GM21367 (cell line): ENCODE measurements around the gene CYP11A1.

Source experiments
- ATAC-seq: cut with Tn5 transposase; IDR thresholded peaks from one replicate; pipeline ENCODE4 v1.9.1; 2021; ENCODE audit not compliant: unreplicated experiment

Gene CYP11A1

DNA sequence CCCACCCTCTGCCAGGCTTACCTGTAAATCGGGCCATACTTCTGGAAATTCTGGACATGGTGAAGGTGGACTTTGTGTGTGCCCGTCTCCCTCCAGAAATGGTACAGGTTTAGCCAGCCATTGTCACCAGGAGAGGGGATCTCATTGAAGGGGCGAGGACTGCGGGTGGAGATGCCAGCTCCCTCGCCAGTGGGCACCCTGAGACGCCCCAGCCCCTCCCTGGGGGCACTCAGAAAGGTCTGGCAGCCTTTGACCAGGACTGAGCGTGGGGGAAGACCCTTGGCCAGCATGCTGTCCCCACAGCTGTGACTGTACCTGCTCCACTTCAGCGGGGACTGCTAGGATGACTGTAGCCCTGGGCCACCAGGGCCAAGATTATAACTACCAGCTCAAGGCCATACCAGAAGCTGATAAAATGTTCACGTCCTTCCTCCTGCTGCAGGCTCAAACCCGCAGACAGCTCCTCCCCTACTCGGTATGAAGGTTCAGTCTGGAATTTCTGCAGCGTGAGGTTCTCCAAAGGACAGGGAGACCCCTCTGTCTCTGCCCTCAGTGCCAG, at the start of gene CYP11A1:
TSS of gene CYP11A1 (minus strand) at position 351 of the 559 bp plus-strand sequence. CDS start at position 290, 61 bp downstream.
- no peak for ATAC-seq

- ATAC-seq, result no peak
Observed at GRCh38 chr15:74417225-74417624, 49.8 kb upstream of the CYP11A1 start.

DNA sequence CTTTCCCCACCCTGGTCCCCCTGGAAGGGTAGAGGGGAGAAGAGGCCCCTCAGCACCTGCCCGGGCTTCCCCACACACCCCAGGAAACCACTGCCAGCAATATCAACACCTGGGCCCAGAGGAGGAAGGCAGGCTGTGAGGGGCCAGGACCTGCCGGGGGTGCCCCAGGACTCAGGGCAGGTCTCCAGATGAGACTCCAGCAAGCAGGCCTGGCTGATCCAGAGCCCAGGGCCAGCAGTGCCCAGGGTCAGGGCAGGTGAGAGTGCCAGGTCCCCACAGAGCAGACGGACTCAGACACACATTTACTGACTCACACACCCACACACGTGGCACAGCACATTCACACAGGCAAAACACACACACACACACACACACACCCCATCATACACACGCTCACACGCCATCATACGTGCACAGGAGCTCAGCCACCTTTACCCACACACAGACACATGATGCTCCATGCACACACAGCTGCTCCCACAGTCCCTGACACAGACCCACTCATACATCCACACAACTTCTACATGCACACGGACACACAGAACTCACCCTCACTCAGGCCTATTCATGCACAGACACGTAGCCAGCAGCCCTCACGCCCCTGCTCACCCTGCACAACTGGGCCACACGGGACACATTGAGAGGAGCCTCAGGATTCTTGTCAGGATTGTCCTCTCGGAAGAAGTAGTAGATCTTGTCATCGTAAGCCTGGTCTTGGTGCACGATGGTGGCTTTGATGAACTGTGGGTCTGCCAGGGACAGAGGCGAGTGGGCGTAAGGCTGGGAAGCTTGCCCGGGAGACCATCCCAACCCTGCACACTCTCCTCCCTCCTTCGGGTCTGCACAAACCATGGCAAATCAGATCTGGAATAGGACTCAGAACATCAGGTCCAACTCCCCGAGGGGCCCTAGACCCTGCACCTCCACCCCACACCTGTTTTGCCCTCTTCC, 48.8 kb upstream of the CYP11A1 start:
- no peak for ATAC-seq

DNA sequence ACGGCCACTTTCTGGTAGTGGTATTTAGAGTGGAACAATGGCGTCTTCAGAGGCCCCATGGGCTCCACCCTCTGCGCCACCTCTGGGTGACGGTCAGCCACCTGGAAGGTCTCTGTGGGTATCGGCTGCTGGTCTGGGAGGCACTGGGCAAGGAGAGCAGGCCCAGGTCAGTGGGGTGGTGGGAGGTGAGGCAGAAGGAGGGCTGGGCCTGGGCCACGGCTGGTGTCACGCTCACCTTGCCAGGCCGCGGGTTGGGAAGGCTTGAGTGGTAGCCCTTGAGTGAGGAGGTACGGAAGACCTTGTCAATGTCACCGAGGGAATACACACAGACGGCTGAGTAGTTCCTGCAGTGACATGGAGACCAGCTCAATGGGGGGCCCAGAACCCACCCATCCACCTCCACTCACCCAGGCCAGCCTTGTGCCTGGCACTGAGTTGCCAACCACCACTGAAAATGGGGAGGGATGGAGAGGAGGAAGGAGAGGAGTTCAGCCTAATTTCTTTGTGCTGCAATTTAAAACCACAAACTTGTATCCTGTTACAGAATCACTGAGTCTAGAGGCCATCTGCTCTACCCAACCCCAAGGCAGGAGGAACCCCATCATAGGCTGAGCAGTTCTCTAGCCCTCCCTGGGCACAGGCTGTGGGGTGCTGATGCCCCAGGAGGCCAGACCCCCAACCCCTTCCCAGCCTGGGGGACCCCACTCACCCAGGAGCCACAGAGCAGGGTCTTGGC, 47.3 kb upstream of the CYP11A1 start:
- no peak for ATAC-seq

GRCh38 chr15:74414081-74414580, 46.7 kb upstream of the CYP11A1 start:
- ATAC-seq, result no peak

GRCh38 chr15:74413350-74414080, 46.1 kb upstream of the CYP11A1 start:
- ATAC-seq, result no peak

DNA sequence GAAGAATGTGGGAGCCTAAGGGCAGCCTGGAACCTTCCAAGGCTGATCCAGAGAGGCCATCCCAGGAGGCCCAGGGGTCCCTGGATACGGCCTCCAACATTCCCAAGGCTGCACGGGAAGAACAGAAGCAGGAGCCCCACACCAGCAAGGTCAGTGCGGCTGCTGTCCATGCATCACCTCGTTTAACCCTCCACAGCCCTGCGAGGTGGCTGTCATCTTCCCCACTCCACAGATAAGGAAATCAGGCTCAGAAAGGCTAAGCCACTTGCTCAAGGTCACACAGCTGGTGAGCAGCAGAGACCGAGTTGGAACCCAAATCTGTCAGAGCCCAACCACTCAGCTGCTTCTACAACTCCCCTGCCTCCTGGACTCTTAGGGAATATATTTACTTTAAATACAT, 44.7 kb upstream of the CYP11A1 start:
- no peak for ATAC-seq

- no peak for ATAC-seq
Observed at GRCh38 chr15:74411686-74412085, 44.2 kb upstream of the CYP11A1 start.

- ATAC-seq, result no peak
Observed at GRCh38 chr15:74410502-74410901, 43.1 kb upstream of the CYP11A1 start.

GRCh38 chr15:74409225-74409624, 41.8 kb upstream of the CYP11A1 start:
- no peak for ATAC-seq

DNA sequence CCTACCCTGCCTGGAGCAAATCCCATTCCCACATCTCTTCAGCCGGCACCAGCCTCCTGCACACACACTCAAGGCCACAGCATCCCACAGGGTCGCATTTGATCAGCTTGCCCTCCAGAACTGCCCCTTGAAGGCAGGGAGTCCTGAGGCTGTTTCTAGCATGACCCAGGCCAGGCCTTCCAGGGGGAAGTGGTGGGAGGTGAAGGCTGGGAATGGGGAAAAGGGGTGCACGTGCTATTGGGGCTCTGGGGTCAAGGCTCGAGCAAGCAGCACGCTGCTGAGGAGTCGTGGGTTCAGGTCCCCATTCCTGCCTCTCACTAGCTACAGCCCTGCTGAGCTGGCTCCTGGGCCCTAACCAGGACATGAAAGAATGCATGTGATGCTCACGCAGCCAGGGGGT, 41.4 kb upstream of the CYP11A1 start:
- no peak for ATAC-seq

DNA sequence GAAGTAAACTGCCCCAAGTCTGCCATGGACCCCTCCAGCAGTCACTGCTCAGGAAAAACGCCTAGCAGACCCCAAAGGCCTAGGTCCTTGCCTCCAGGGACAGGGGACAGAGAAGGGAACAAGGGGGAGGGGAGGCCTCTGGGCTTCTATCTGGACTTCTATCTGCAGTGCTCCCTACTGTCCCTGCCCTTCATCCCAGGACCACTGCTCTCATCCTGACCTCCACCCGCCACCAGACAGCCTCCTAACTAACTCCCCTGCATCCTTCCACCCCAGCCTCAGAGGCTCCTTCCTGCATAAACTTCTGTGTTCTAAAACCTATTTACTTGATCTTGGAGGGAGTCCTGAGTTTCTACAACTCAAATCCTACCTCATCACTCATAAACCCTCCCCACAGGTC, 40.9 kb upstream of the CYP11A1 start:
- no peak for ATAC-seq

GRCh38 chr15:74406992-74407705, 39.7 kb upstream of the CYP11A1 start:
- ATAC-seq, result no peak

DNA sequence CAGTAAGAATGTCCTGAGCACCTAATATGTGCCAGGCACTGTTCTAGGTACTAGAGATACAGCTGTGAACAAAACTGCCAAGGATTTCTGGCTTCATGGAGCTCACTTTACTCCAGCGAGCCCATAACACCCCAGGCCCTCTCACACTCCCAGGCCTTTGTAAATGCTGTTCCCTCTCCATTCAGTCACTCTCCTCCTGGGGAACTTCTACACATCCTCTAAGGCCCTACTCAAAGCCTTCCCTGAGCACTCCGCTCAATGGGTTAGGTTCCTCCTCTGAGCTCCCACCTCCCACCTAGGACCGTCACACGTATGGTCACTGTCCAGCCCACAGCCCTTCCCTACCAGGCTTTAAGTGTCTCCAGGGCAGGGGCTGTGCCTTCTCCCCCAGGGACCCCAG, 39.1 kb upstream of the CYP11A1 start:
- ATAC-seq, result no peak

DNA sequence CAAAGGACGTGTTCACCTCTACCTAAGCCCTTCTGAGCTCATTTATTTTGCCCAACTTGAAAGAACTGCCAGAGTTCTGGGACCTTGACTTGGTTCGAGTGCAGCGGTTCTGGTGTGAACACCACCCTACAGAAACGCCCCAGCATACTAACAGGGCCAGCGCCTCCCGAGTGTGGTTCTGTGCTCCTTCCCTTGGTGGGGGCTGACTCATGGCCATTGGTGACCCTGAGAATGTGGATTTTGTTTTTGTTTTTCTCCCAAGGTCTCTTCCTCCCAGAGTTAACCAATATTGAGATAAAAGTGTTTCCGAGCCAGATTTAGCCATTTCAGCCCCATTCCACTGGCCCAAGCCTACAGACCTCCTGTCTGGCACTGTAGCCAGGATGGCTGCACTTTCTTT, 38.4 kb upstream of the CYP11A1 start:
- ATAC-seq, result no peak

GRCh38 chr15:74403991-74404563, 36.6 kb upstream of the CYP11A1 start:
- no peak for ATAC-seq

DNA sequence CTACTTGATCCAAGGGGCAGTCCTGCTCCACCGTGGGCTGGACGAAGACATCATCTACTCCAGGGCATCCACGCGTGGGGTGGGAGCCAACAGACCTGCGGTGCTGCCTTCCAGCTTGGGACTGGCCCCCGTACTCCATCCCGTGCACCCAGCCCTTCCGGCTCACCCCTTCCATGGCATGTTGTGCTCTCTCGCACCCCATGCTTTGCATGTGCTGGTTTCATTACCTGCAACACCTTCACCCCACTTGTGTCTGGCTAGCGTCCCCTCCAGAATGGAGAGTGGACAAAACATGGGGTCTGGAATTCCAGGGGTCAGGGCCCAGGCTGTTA, 36.1 kb upstream of the CYP11A1 start:
- ATAC-seq, result no peak

- no peak for ATAC-seq
Observed at GRCh38 chr15:74402873-74403587, 35.6 kb upstream of the CYP11A1 start.

GRCh38 chr15:74402337-74402841, 34.9 kb upstream of the CYP11A1 start:
- no peak for ATAC-seq
